ENCODE results near the gene TMTC1.

DNA sequence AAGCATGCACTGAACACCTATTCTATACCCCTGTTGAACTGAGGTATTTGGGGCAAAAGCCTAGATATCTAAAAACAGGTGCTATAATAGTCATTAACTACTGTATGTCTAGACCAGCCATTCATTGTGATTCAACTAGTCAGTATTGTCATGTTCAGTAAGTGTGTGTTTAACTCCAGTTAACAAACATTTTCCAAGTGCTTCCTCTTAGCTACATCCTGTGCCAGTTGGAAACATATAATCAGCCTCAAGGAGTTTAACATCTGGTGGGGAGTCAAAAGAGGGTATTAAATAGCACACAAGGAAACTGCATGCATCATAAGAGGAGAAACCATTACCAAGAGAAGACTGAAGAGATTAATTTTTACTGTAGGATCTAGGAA is 20.4 kb downstream of the TMTC1 start:
- TF ChIP-seq, protein P1, sequence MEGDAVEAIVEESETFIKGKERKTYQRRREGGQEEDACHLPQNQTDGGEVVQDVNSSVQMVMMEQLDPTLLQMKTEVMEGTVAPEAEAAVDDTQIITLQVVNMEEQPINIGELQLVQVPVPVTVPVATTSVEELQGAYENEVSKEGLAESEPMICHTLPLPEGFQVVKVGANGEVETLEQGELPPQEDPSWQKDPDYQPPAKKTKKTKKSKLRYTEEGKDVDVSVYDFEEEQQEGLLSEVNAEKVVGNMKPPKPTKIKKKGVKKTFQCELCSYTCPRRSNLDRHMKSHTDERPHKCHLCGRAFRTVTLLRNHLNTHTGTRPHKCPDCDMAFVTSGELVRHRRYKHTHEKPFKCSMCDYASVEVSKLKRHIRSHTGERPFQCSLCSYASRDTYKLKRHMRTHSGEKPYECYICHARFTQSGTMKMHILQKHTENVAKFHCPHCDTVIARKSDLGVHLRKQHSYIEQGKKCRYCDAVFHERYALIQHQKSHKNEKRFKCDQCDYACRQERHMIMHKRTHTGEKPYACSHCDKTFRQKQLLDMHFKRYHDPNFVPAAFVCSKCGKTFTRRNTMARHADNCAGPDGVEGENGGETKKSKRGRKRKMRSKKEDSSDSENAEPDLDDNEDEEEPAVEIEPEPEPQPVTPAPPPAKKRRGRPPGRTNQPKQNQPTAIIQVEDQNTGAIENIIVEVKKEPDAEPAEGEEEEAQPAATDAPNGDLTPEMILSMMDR (IDR thresholded peaks at IDR 0.05; ENCODE audit: low read depth, low read length): no peak
- no peak for TF ChIP-seq EZH2phosphoT487 (IDR thresholded peaks at IDR 0.05; ENCODE audit: low read depth)

Measured in OCI-LY3 (cell line).